ENCODE data around the gene DNMBP. TPM values are rescaled to one million over a fixed set of nuclear protein-coding genes. Genes with fewer than 3 reads are reported as not detected.

Gene DNMBP
- total RNA-seq, 2 experiments from 2014 or later: 2.2 to 2.4 TPM

GRCh38 chr10:100009283-100009792 is 409 bp downstream of the DNMBP start:
- no peak overlapping the region for H3K27ac Mint-ChIP-seq
- DNase-seq: peak; percentile 5
- H3K4me3 Mint-ChIP-seq: peak overlapping the region; percentile 78
- CTCF ChIA-PET: interaction anchor here (0.6 to 4.2 kb wide), 17 partner anchors 9 to 419 kb away, joined by 3 to 40 read pairs (median 4); no protein-coding TSS in a partner anchor
- H3K4me1 Mint-ChIP-seq (ENCODE audit: low read depth): peaks cover 39% of the 10 kb centered on the region
- H3K36me3 Mint-ChIP-seq (ENCODE audit: low read depth): no peaks in the 10 kb centered on the region
- intact Hi-C loops (cut with micrococcal nuclease): loop anchor here (1.0 to 5.0 kb wide), 8 partner anchors 139 to 577 kb away; partner anchors contain the start of genes BLOC1S2, CHUK, COX15 and CUTC
- H3K27me3 Mint-ChIP-seq (ENCODE audit: low read depth): peaks cover 7% of the 10 kb centered on the region
- no peaks in the 10 kb centered on the region for H3K9me3 Mint-ChIP-seq

- no peaks in the 10 kb centered on the region for H3K9me3 Mint-ChIP-seq
- intact Hi-C loops (cut with micrococcal nuclease): loop anchor here (1.0 to 5.0 kb wide), 8 partner anchors 138 to 576 kb away; partner anchors contain the start of genes BLOC1S2, CHUK, COX15 and CUTC
These were observed 952 bp downstream of the DNMBP start for GRCh38 chr10:100008708-100009282.

GRCh38 chr10:100008142-100008522 is 1.6 kb downstream of the DNMBP start:
- no peak for DNase-seq
- Mint-ChIP-seq H3K27me3 (ENCODE audit: low read depth) (peaks cover 7% of the 10 kb centered on the region), H3K4me1 (ENCODE audit: low read depth) (peaks cover 39% of the 10 kb centered on the region), H3K27ac (no peak overlapping the region), H3K36me3 (ENCODE audit: low read depth) (no peaks in the 10 kb centered on the region), H3K9me3 (no peaks in the 10 kb centered on the region), H3K4me3 (peak overlapping the region; percentile 78)
- CTCF ChIA-PET: interaction anchor here (1.8 to 4.2 kb wide), 2 partner anchors 14 to 162 kb away, joined by 8 to 40 read pairs; no protein-coding TSS in a partner anchor
- intact Hi-C loops (cut with micrococcal nuclease): loop anchor here (2.0 to 5.0 kb wide), 6 partner anchors 141 to 576 kb away; partner anchors contain the start of genes BLOC1S2, CHUK, COX15 and CUTC

More at GRCh38 chr10:100008708-100009282, 952 bp downstream of the DNMBP start:
- Mint-ChIP-seq H3K27ac (no peak overlapping the region), H3K4me3 (peak overlapping the region; percentile 78), H3K36me3 (ENCODE audit: low read depth) (no peaks in the 10 kb centered on the region), H3K27me3 (ENCODE audit: low read depth) (peaks cover 7% of the 10 kb centered on the region), H3K4me1 (ENCODE audit: low read depth) (peaks cover 39% of the 10 kb centered on the region)
- CTCF ChIA-PET: interaction anchor here (0.6 to 4.2 kb wide), 15 partner anchors 9 to 420 kb away, joined by 3 to 40 read pairs (median 4); no protein-coding TSS in a partner anchor
- no peak for DNase-seq

- peaks cover 7% of the 10 kb centered on the region for H3K27me3 Mint-ChIP-seq (ENCODE audit: low read depth)
- H3K4me3 Mint-ChIP-seq: peak overlapping the region; percentile 78
- peaks cover 39% of the 10 kb centered on the region for H3K4me1 Mint-ChIP-seq (ENCODE audit: low read depth)
- no peak overlapping the region for H3K27ac Mint-ChIP-seq
- H3K36me3 Mint-ChIP-seq (ENCODE audit: low read depth): no peaks in the 10 kb centered on the region
- CTCF ChIA-PET: interaction anchor here (0.6 to 4.2 kb wide), 2 partner anchors 40 to 161 kb away, joined by 3 to 40 read pairs; no protein-coding TSS in a partner anchor
- DNase-seq: no peak
- H3K9me3 Mint-ChIP-seq: no peaks in the 10 kb centered on the region
- intact Hi-C loops (cut with micrococcal nuclease): loop anchor here (2.0 to 5.0 kb wide), 6 partner anchors 141 to 575 kb away; partner anchors contain the start of genes BLOC1S2, CHUK, COX15 and CUTC
These were observed 2.3 kb downstream of the DNMBP start for GRCh38 chr10:100007231-100008141.

GRCh38 chr10:100006243-100006886 is 3.4 kb downstream of the DNMBP start:
- H3K27ac Mint-ChIP-seq: peak overlapping the region; percentile 61
- intact Hi-C loops (cut with micrococcal nuclease): loop anchor here (1.0 to 5.0 kb wide), 5 partner anchors 12 to 574 kb away; partner anchors contain the start of genes CHUK, COX15, CUTC and GOT1
- H3K4me3 Mint-ChIP-seq: no peak overlapping the region
- peaks cover 7% of the 10 kb centered on the region for H3K27me3 Mint-ChIP-seq (ENCODE audit: low read depth)
- peak; percentile 40 for DNase-seq
- no peaks in the 10 kb centered on the region for H3K9me3 Mint-ChIP-seq
- H3K4me1 Mint-ChIP-seq (ENCODE audit: low read depth): peaks cover 39% of the 10 kb centered on the region
- no peaks in the 10 kb centered on the region for H3K36me3 Mint-ChIP-seq (ENCODE audit: low read depth)
- CTCF ChIA-PET: interaction anchor here (0.6 to 2.1 kb wide), 5 partner anchors 9 to 160 kb away, joined by 3 to 9 read pairs (median 3); no protein-coding TSS in a partner anchor

GRCh38 chr10:100004805-100005510 is 4.8 kb downstream of the DNMBP start:
- no peaks in the 10 kb centered on the region for H3K9me3 Mint-ChIP-seq
- no peak for DNase-seq
- H3K4me3 Mint-ChIP-seq: no peak overlapping the region
- intact Hi-C loops (cut with micrococcal nuclease): loop anchor here (5.0 kb wide), 4 partner anchors 222 to 573 kb away; partner anchors contain the start of genes CHUK, COX15, CUTC and GOT1
- no peaks in the 10 kb centered on the region for H3K36me3 Mint-ChIP-seq (ENCODE audit: low read depth)
- CTCF ChIA-PET: interaction anchor here (0.6 to 2.1 kb wide), 4 partner anchors 41 to 159 kb away, joined by 3 to 9 read pairs (median 4); no protein-coding TSS in a partner anchor
- H3K27me3 Mint-ChIP-seq (ENCODE audit: low read depth): peaks cover 7% of the 10 kb centered on the region
- peaks cover 35% of the 10 kb centered on the region for H3K4me1 Mint-ChIP-seq (ENCODE audit: low read depth)
- H3K27ac Mint-ChIP-seq: no peak overlapping the region

GRCh38 chr10:100000109-100000644 is 9.6 kb downstream of the DNMBP start:
- Mint-ChIP-seq H3K4me1 (ENCODE audit: low read depth) (peaks cover 6% of the 10 kb centered on the region), H3K9me3 (no peaks in the 10 kb centered on the region), H3K27ac (no peak overlapping the region), H3K36me3 (ENCODE audit: low read depth) (no peaks in the 10 kb centered on the region), H3K4me3 (no peak overlapping the region), H3K27me3 (ENCODE audit: low read depth) (no peaks in the 10 kb centered on the region)
- intact Hi-C loops (cut with micrococcal nuclease): no loop called here
- no peak for DNase-seq
- CTCF ChIA-PET: interaction anchor here (0.6 to 1.1 kb wide), 2 partner anchors 140 to 1960 kb away, joined by 5 to 6 read pairs; no protein-coding TSS in a partner anchor

GRCh38 chr10:99999319-100000108 is 10.2 kb downstream of the DNMBP start:
- H3K27ac Mint-ChIP-seq: no peak overlapping the region
- intact Hi-C loops (cut with micrococcal nuclease): no loop called here
- CTCF ChIA-PET: interaction anchor here (0.6 to 1.1 kb wide), 3 partner anchors 10 to 1959 kb away, joined by 3 to 6 read pairs (median 5); partner anchors contain the start of gene DNMBP
- peaks cover 9% of the 10 kb centered on the region for H3K4me1 Mint-ChIP-seq (ENCODE audit: low read depth)
- no peak for DNase-seq
- H3K36me3 Mint-ChIP-seq (ENCODE audit: low read depth): no peaks in the 10 kb centered on the region
- H3K4me3 Mint-ChIP-seq: no peak overlapping the region
- no peaks in the 10 kb centered on the region for H3K9me3 Mint-ChIP-seq
- no peaks in the 10 kb centered on the region for H3K27me3 Mint-ChIP-seq (ENCODE audit: low read depth)

GRCh38 chr10:99998889-99999288 is 10.9 kb downstream of the DNMBP start:
- CTCF ChIA-PET: interaction anchor here (0.7 kb wide), 1 partner anchor 11 kb away, joined by 3 read pairs; the partner anchor contains the start of gene DNMBP
- no peak for DNase-seq
- H3K36me3 Mint-ChIP-seq (ENCODE audit: low read depth): no peaks in the 10 kb centered on the region
- no peak overlapping the region for H3K4me3 Mint-ChIP-seq
- intact Hi-C loops (cut with micrococcal nuclease): no loop called here
- no peaks in the 10 kb centered on the region for H3K27me3 Mint-ChIP-seq (ENCODE audit: low read depth)
- H3K27ac Mint-ChIP-seq: no peak overlapping the region
- H3K4me1 Mint-ChIP-seq (ENCODE audit: low read depth): peaks cover 15% of the 10 kb centered on the region
- H3K9me3 Mint-ChIP-seq: no peaks in the 10 kb centered on the region

All from activated naive CD4-positive, alpha-beta T cell treated with anti-CD3 and anti-CD28 coated beads for 36 hours (primary cell).